Midbrain (tissue), 1 donor: ENCODE measurements around the gene MYL10.

Experiments used
- DNase-seq: peaks from one replicate; lab custom pipeline; 2025; lab: John Stamatoyannopoulos, UW

MYL10 gene

DNA sequence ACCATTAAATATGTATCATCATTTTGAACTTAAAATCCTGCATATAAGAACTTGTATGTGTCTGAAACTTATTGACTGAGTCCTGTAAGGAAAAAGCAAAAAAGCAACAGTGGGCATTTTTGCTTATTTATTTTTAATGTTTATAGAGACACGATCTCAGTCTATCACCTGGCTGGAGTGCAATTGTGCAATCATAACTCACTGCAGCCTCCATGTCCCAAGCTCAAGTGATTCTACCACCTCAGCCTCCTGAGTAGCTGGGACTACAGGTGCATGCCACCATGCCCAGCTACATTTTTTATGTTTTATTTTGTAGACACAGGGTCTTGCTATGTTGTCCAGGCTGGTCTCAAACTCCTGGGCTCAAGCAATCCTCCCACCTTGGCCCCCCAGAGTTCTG lies 32.2 kb downstream of the MYL10 start:
- DNase-seq = no peak

DNA sequence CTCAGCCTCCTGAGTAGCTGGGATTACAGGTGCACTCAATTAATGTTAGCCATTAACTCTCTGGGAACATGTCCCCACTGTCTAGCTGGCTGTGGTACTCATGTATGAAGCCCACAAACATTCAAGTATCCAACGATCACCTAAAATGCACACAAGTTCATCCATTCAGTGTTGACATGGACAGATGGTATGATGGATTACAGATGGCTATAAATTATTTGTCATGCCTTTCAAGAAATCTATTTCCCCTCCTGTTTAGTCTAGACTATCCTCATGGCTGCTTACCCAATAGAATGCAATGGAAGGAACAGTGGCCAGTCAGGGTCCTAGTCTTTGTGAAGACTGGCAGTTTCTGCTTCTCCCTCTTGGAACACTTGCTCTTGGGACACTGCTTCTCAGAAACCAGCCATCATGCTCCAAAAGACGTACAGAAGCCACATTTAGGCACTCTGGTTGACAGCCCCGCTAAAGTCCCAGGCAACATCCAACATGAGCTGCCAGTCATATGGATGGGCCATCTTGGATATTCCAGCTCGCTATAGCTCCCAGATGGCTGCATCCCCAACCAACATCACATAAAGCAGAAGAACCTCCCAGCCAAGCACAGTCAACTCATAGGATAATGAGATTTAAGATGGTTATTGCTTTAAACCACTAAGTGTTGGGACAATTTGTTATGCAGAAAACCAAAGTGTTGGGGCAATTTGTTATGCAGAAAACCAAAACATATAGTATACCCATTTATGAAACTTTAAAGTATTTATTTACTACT lies 33.1 kb downstream of the MYL10 start:
- DNase-seq = no peak

DNA sequence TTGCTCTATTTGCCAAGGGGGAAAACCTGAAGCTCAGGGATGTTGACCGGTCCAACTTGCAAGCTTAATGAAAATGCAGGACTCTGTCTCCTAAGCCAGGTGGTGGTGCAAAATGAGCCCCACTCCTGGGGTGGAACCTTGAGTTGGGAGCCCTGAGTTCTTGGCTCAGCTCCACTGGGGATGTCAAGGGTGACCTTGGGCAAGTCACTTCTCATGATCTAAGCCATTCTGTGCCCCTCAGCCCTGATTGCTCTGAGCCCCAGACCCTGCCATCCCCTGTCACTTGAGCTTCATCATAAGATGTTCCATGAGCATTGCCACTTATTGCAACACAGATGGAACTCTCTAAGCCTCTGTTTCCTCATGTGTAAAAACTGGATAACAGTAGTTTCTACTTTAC lies 33.9 kb downstream of the MYL10 start:
- no peak for DNase-seq

DNA sequence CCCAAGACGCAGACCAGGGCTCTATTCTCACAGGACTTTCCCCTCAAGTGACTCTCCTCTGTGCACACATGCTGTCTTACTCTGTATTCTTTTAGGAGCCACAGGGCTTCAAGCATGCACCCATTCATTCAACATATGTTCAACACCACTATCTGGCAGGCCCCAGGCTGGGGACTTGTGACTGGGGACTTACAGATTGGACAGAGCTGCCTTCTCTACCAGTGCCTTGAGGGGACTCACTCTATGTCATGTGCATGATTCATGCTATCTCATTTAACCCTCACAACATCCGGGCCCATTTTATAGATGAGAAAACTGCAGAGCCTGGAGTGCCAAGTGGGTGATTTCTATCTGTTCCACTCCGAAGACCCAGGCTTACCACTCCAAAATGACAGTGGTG lies 34.3 kb downstream of the MYL10 start:
- DNase-seq = no peak

DNA sequence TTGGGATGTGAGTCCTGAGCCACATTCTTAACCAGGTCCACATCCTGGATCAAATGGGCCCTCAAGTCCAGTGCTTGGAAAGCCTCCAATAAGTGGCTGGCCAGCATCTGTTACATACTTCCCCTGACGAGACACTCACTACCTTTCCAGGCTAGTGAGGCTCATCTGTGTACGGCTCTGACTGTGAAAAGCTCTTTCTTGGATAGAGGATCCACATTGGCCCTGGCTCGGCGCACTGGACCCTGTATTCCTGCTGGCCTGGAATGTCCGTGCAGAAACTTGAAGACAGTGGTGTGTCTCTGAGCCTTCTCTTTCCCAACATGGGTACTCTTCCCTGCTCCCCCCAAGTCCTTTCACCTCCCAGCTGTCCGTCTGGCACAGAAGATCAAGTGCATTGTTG lies 35.5 kb downstream of the MYL10 start:
- DNase-seq = no peak

DNA sequence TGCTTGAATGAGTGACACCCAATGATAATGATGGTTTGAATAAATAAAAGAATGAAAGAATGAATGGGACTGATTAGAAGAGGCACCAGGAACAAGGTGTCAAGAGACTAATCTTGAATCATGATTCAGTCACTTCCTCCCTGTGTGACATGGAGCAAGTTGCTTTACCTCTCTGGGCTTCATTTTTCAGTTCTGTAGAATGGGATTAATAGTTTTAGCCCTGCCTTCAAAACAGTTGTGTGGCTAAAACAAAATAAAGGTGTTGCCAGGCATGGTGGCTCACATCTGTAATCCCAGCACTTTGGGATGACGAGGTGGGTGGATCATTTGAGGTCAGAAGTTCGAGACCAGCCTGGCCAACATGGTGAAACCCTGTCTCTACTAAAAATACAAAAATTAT lies 37.6 kb downstream of the MYL10 start:
- no peak for DNase-seq

DNA sequence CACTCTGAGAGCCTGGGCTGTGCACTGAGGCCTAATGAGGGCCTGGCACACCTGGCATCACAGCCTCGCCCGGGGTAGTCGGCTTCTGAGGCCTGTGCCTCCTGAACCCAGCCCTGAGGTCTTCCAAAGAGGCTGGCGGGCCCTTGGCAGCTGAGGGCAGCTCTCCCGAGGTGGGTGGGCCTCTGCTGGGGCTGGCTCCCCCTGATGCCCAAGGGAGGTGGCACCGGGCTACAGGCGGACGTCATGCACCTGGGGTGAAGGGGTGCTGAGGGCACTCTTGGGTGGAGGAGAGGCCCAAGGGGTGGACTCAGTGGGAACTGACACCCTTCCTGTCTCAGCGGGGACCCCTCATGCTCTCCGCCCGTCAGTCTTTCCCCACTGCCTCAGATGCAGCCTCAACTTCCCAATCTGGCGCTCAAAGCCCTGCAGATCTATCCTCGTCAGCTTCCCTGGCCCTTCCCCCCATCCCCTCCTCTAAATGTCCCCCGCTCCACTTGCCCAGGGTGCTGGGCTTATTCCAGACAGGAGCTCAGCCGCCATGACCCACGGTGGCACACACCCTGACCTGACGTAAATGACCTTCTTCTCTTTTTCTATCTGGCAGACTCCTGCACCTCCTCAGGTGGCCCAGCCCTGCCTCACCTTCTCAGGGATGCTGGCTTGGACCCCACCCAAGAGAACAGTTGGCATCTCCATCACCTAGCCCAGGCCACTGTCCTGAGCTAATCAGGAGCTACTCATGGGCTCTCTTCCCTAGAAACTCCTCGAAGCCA lies 38.2 kb downstream of the MYL10 start:
- DNase-seq = no peak

DNA sequence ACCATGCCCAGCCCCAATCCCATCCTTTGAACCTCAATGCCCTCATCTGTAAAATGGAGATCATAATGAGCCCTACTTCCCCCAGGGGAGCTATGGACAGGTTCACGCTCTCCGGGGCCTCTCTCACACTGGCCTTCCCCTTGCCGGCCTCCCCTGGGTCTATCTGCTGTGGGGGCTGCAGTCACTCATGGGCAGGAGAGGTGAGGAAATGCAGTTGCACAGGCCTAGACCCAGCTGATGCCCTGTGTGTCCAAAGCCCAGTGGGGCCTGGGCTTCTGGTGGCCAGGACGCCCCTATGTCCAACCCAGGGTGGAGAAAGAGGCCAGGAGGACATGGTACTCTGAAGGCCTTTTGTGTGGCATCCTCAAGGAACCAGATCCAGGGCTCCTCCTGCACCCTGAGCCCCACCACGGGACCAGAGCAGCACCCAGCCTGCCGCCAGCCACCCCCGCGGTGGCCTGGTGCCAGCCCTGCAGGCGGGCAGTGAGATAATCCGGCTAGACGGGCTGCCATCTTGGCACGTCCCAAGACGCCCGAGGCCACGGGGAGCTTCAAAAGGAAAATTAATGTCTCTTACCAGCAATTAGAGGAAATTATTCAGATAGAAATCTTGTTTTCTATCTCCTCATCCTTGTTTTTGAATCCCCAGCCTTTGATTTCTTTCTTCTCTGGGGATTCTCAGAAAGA lies 39.0 kb downstream of the MYL10 start:
- no peak for DNase-seq

DNA sequence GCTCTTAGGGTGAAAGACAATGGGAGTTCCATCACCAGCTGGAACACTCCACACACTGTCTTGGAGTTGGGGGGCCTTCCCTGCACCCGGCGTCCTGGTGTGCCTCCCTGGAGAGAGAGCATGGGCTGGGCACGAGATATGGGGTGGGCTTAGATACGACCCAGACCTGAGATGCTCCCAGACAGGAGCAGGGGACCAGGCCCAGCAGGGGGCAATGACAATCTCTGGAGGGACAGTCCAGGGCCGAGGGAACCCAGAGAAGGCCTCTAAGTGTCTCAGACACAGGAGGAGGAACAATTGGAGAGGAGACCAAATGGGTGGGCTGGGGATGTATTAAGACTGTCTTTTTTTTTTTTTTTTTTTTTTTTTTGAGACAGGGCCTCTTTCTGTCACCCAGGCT lies 40.0 kb downstream of the MYL10 start:
- no peak for DNase-seq

DNA sequence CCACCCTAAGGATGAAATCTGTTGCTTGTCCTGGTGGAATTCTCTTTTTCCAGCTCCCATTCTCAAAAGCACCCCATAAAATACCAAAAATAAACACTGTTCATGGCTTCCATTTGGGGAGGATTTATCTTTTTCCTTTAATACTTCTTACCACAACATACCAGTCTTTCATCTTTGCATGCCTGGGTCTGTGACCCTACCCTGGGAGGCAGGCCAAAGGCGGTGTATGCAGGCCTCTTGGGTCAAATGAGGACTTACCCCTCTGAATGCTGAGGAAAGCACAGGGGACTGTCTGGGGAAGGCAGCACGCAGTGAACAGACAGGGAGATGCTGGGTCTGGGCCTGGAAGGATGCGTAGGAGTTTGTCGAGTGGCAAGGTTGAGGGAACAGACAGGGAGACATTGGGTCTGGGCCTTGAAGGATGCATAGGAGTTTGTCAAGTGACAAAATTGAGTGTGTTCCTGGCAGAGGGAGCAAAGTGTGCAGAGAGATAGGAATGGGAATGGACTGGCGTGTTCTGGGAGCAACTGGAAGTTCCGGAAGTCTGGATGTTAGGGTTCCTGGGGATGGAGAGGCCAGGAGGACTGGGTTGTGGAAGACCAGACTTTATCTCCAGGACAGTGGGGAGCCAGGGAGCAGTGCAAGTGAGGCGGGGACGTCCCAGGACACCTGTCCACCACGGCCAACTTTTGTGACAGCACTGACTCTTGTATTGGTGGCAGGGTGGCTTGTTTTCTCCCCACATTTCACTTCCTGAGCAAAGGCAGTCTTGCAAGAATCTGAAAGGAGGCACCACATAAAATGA lies 40.8 kb downstream of the MYL10 start:
- no peak for DNase-seq

DNA sequence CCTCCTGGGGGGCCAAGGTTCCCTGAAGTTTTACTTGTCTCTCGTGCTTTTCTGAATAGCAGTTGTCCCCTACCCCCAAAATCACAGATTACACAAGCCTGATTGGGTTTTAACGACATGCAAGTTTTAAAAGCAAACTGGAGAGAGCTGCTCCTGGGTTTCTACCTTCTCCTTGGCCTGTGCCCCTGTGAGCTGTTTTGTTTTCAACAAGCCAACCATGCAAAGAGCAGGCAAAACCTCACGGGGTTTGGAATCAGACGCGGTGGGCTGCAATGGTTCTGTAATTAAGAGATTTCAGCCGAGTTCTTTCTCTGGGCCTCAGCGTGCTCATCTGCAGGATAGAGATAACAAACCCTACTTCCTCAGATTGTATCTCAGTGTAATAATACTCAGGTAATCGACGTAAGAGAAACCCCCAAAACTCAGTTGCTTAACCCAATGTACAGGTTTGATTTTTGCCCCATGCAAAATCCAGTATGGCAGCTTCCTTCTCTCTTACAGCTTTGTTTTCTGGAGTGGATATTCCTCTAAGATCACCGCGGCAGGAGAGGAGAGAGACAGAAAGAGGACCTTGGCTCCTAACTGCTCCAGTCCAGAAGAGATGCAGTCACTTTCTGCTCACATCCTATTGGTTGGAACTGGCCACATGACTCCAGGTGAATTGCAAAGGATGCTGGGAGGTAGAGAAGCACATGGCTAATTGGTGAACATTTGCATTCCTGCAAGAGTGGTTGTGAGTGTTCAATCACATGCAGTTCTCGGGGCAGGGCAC lies 42.0 kb downstream of the MYL10 start:
- no peak for DNase-seq

DNA sequence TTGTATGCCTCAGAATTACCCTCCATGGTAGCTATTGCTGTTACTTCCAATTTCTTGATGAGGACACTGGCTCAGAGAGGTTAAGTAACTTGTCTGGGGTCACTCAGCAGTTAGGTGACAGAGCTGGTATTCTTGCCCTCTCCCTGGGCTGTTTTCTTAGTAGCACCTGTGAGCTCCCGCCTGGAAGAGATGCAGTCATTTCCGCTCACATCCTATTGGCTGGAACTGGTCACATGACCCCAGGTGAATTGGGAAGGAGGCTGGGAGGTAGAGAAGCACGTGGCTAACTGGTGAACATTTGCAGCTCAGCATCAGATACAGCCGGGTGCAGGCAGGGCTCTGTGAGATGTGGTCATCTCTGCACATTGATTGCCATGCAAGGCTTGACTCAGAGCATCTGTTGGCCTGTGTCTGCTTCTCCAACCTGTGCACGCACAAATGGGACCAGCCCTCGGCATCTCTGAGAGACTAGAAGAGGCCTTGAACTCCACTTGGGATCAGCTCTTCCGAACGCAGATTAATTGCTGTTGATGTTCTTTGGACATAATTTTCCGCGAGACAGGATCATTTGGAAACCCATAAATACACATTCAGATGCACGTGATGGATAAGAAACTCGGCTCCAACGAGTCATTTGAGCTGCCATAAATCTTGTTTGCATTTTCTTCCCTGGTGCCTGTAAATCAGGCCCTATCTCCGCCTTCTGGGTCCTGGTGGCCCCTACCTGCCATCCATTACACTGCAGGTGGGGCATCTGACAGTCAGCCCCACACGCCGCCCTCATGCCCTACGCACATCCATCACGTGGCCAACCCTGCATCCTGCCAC lies 42.8 kb downstream of the MYL10 start:
- DNase-seq = no peak

DNA sequence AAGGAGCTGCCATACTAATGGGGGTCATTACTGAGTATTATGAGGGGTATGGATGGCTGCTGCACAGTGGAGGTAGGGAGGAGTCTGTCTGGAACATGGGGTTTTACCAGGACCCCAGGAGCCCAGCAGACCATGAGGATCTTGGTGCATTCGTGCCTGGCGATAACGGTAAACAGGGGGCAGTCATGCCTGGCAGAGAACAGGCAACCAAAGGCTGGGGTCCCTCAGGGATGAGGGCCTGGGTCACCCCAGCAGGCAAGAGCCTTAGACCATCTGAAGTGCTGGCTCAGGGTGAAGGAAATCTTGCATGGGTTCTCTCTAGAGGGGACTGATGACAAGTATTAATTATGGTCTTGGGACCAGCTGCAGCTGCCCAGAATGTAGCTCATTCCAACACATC lies 46.1 kb downstream of the MYL10 start:
- DNase-seq = no peak

DNA sequence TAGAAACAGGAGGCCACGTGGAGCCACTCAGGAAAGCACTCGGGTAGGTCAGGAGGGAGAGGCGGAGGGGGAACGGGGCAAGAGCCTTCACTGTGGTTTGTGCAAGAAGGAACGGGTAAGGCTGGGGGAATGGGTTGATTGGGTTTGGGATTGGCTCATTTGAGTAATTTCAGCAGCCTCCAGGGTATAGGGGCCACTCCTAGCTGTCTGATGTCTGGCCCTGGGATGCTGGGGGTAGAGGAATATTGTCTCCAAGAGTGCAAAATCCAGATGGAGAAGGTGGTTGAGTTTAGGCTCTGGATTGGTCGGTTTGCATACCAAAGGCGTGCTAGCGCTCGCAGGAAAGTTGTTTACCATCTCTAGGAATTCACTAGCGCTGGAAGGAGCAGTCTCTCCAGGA lies 47.2 kb downstream of the MYL10 start:
- DNase-seq = no peak

DNA sequence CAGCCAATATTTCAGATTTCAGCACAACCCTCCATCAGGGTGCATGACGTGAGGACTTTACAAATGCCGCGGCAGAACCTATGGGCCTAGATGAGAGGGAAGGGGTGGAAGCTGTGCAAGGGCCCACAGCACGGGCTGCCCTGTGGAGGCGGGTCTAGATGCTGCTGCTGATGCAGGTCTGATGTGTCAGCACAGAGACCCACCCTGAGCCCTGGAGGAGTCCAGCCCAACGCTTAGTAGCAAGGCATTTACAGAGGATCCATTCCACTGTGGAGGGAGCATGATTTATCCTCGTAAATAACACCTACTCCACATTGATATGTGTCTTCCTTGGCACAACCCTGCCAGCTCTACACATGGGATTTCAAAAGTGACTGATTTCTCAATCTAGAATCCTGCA lies 48.5 kb downstream of the MYL10 start:
- DNase-seq = no peak

DNA sequence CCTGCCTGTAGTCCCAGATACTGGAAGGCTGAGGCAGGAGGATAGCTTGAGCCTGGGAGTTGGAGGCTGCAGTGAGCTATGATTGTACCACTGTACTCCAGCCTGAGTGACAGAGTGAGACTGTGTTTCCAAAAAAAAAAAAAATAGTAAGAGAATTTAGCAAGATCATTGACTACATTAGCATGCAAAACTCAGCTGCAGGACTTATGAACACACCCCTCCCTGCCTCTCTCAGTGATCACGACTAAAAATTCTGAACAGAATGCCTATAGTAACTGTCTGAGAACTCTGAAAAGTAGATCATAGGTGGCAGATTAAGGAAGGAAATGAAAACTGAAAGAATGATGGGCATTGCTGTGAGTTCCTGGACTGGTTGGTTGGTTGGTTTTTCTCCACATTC lies 50.5 kb downstream of the MYL10 start:
- DNase-seq = no peak

DNA sequence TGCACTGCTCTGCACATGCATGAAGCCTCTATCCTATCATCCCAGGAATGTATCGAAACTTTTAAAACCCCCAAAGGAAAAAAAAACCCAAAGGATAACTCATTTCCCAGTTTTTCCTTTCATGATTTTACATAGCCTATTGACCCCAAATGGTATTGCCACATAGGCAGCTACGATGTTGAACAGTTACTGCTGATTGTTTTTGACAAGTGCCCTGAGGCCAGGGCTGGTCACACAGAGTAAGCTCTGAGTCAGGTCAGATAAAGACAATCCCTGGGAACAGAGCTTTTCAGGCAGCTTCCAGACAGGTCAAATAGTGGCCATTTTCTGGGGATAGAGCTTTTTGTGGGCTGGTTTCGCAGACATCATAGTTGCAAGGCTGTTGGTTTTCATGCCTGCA lies 52.1 kb downstream of the MYL10 start:
- DNase-seq = no peak

DNA sequence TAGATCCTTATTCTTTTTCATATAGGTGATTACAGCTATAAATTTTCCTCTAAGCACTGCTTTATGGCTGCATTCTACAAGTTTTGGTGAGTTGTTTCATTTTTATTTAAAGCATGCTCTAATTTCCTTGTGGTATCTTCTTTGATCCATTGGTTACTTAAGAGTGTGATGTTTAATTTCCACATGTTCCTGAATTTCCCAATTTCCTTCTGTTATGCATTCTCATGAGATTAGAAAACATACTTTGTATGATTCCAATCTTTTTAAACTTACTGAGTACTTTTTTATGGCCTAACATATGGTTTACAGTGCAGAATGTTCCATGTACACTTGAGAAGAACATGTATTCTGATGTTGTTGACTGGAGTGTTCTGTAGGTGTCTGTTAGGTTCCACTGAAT lies 53.4 kb downstream of the MYL10 start:
- no peak for DNase-seq

DNA sequence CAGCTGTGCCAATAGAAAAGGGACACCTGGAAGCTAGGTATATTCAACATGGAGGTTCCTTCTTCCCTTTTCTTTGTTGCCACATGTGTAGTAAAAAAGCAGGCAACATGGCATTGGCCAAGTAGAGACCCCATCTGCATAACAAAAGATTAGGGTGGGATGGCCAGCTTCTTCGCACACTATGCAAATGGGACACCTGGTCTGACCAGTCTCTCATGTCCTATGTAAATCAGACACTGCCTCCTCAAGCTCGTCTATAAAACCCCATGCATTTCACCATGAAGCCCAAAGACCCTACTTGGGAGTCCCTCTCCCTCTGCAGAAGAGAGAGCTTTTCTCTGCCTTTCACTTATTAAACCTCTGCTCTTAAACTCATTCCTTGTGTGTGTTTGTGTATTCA lies 53.9 kb downstream of the MYL10 start:
- no peak for DNase-seq

DNA sequence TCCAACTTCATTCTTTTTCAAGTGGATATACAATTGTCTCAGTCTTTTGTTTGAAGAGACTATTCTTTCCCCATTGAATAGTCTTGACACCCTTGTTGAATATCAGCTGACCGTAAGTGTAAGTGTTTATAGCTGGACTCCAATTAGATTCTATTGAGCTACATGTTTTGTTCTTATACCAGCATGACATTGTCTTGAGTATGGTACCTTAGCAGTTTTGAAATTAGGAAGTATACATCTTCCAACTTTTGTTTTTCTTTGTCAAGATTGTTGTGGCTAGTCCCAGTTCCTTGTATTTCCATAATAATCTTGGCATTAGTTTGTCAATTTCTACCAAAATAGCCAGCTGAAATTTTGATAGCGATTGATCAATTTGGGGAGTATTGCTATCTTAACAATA lies 56.9 kb downstream of the MYL10 start:
- DNase-seq = no peak

DNA sequence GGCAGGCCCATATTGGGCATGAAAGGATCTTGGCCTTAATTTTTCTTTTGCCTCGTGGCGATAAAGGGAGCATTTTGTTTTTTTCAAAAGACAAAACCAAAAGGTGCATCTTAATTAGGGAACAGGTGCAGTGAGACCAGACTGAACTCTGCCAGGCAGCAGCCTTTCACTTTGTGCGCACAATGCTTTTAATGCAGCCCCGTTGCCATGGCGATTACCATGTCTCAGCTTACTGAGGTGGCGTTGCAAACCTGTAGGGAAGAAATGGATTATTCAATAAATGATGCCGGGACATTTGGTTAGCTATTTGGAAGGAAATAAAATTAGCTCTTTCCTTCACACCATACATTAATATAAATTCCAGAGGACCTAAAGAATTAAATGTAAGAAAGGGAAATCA lies 61.9 kb downstream of the MYL10 start:
- DNase-seq = no peak
